Middle frontal gyrus (tissue), 1 donor: ENCODE measurements around the gene TBC1D21.

Source experiments
- DNase-seq: peaks from one replicate; pipeline ENCODE4 v3.0.0-alpha.2; 2015; ENCODE audit warnings: low spot score; ENCODE audit errors: extremely low spot score

Gene TBC1D21, protein sequence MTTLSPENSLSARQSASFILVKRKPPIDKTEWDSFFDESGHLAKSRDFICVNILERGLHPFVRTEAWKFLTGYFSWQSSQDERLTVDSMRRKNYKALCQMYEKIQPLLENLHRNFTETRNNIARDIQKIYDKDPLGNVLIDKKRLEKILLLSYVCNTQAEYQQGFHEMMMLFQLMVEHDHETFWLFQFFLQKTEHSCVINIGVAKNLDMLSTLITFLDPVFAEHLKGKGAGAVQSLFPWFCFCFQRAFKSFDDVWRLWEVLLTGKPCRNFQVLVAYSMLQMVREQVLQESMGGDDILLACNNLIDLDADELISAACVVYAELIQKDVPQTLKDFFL

DNA sequence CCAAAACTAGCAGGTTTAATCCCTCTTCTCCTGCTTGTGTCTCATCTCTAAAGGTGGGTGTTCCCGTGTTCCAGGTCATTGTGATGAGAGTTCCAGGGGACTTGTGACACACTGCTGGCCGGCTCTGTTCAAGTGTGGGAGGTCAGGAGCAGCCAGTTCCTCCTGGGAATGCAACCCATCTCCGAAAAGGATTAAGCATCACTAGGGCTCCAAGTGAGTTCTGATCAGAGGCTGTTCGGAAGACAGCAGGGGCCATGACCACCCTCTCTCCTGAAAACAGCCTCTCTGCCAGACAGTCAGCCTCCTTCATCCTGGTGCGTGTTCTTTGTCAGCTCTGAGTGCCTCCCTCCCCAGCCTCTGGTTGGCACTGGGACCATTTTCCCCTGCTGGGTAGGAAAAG lies at the start of gene TBC1D21:
Gene TBC1D21, plus strand, starts transcription at position 109 of the 400 bp plus-strand sequence. Its CDS starts 146 bp downstream, at position 255.
- no peak for DNase-seq

DNA sequence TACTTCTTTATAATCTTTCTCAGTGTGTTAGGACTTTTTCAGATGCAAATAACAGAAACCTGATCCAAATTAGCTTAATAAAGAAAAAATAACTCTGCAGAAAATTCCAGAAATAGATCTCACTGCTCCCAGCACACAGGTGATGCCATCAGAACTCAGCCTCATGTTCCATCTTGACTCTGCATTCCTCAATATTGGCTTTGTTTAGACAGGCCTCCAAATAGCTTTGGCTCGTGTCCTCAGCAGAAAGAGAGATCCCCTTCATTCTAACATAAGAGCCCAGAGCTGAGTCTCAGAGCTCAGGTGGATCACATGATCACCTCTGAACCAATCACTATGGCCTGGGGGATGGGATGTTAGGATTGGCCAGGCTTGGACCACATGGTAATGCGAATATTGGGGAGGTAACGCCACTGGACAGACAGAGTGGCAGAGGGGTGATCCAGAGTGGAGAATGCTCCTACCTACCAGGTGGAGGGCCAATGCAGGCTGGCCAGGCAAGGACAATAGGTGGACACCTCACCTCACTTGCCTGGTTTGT lies 46.6 kb upstream of the TBC1D21 start:
- DNase-seq: no peak

DNA sequence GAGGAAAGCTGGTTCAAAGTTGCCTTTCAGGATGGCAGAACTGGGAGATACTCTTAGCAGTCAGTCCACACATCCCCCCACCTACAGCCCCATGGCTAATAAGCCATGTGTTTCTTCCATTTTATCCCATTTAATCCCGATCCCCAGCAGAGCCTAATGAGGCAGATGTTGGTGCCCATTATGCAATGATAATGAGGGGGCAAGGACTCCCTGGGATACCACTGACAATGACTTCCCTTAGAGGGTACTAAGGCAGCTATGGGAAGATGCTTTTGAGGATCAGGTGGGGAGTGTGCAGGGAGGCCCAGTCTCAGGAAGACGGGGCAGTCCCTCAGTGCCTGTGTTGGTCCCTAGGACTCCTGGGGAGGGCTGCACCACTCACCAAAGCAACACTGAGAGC lies 43.8 kb upstream of the TBC1D21 start:
- DNase-seq: no peak

DNA sequence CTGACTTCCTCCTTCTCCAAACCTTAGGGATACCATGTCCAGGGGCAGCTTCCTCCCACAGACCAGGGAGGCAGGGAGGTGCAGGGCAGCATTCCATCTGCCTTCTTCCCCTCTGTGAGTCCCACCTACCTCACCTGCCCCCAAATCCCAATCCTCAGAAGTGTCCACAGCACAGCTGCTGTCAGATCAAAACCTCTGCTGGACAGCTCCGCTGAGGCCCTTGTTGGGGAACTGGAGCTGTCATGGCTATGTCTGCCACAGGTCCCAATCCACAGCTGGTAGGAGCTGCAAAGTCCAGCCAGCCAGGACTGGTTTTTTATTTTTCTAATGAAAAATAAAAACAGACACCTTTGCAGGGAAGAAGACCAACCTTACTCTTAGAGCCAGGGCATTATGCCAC lies 40.7 kb upstream of the TBC1D21 start:
- no peak for DNase-seq

DNA sequence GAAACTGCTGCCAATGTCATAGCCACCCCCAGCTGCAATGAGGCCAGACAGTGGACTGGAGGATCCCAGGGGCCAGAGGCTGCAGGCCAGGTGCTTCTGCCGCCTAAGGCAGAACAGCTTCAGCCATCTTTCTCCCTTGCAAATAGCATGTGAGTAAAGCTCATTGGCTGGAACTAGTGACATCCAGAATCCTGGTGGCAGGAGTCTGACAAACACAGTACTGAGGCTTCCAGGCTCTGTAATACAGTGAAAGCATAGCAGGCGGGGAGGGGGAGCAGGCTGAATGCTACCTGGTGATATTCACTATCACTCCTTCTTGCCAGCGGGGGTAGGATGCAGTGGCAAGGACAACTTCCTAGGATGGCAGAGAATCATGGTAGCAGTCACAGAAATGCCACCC lies 36.5 kb upstream of the TBC1D21 start:
- no peak for DNase-seq

DNA sequence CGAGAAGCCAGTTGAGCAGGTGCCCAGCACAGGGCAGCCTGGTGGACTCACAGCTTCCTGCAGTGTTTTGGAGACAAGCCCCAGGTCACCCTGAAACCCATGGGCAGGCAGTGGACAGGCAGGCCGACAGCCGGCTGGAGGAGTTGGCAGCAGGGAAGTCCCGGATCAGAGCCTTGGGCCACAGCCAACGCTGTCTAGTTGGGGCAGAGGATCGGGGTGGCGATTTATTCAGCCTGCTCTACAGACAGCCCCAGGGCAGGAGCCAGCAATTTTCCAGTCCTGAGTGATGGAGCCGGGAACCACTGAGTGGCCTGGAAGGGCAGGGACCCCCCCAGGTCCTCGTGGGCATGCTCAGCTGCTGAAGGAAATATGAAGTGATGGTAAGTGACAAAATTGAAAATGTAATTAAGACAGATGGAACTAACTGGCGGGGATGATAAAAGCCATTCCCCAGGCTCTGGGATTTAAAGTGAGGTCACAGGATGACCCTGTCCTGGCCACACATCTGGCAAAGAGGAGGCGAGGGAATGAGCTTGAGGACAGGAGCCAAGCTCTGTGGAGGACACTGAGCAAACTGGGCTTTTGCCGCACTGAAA lies 34.4 kb upstream of the TBC1D21 start:
- DNase-seq: no peak

DNA sequence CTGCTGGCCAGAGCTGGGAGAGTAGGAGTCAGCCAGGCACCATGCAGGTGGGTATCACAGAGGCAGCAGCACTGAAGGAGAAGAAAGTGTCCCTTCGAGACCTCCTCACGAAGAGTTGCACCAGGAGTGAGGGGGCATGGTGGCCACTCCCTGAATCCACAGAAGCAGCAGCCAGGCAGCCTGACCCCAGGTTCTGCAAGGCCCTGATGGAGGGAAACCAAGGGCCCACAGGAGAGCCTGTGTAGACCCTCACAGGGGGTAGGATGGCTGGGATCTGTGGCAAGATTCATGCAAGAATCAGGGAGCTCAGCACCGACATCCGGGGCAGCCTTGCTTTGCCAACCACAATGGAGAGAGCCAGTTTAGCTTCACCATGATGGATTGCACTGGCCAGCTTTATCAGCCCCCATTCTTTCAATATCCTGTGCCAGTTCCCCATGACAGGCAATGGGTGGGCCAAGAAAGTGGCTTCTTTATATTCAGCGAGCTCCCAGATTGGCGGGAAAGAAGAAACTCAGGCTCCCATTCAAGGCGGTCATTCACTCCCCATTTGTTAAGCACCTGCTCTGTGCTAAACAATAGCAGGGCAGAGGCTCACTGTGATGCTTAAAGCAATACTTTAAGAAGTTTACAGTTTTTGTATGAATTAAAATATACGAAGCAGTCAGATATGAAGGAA lies 33.5 kb upstream of the TBC1D21 start:
- DNase-seq: no peak

DNA sequence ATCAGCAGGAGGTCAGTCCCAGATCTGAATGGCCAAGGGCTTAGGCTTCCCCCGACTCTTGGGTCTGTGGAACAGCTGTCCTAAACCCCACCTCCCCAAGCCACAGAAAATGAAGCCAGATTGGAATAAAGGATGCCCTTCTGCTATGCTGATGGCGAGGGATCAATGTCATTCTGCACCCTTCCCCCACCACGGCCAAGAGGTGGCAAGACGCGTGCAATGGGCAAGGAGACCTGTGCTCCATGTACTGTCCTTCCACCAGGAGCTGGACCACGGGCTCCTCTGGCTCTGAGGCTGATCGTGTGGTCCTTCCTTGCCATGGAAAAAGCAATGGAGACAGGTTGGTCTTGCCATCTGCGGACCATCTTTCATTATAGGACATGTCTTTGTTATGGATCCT lies 32.6 kb upstream of the TBC1D21 start:
- no peak for DNase-seq

DNA sequence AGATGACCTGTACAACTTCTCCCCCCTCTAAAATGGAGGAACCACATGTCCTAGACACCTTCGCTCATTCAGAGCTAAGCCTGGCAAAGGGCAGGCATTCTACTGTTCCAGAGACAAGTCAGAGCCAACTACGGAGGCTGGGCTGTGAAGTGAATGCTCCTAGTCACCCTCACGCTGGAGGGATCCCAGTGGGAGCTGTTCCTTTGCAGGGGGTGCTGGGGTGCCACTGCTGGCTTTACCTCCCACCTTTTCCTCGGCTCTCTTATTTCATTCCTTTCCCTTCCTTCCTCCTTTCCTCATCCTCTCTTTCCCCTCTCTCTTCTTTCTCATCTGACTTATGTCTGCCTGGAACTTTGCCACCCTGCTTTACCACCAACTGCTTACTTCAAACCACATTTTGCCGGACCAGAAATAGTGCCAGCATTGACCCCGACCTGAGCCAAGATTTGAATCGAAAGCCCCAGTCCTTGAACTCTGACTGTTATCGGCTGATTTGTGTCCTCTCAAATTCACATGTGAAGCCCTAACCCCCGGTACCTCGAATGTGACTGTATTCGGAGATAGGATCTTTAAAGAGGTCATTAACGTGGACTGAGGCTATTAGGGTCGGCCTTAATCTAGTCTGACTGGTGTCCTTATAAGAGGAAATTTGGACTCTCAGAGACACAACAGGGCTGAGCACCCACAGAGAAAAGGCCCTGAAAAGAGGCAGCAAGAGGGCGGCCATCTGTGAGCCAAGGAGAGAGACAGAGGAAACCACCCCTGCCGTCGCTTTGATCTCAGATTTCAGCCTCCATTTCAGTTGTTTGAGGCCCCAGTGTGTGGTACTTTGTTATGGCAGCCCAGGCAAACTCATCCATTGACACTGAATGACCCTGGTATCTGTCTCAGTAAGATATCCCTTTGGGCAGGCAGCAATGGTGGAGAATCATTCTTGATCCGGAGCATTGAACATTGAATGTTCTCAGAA lies 31.3 kb upstream of the TBC1D21 start:
- DNase-seq: no peak

DNA sequence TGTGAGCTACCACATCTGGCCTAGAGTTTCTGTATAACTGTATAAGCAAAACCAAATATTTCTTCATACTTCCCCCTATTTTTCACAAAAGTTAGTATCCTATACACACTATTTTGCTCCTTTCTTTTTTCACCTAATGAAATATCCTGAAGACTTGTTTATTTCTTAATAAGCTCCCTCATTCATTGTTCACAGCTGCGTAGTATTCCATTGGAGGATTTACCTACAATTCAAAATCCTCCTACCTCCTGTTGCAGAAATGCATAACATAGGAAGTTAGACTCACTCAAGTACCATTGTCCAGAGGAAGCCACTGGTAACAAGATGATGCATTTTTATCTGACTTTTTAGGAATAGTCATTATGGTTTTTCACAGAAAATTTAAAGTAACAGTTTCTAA lies 29.6 kb upstream of the TBC1D21 start:
- no peak for DNase-seq

DNA sequence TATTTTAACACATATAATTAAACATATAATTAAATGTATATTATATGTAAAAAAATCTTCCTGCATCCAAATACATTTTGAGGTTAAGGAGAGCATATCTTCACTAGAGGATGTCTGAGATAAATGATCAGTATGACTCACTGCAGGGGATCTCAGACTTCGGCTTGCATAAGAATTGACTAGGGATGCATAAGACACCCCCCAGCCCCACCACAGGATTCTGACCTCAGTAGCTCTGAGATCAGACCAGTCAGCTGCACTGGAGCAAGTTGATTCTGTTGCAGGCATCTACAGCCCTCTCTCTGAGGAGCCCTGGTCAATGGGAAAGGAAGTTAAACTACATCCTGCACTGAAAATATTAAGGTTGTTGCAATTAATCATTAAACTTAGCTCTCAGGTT lies 29.0 kb upstream of the TBC1D21 start:
- DNase-seq: no peak

DNA sequence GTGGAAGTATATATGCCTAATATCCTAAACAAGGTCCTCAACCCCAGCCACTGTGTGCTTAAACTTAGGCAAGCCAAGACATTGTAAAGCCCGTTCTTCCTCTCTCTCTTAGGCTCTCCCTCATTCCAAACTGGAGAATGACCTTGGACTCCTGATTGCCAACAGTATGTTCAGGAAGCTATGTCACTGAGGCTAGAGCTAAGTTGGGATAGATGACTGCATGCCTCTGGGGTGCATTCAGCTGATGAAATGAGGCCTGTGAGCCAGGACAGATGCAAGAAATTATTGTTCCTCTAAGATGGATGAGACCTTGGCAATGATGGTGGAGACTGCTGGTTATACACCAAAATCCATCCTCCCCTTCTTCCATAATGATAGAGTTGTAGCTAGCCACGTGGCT lies 27.9 kb upstream of the TBC1D21 start:
- DNase-seq: no peak

DNA sequence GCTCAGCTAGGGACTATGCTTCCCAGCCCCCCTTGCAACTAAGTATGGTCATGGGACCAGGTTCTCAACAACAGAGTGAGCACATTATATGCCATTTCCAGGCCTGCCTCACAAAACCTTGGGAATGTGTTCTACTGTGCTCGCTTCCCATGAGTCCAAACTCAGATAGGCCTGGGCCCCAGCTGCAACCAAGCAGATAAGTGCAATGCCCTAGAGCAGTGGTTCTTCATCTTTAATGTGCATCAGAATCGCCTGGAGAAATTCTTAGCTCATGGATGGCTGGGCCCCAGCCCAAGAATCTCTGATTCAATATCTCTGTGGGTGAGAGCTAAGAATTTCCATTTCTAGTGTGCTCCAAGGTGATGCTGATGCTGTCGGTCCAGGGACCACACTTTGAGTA lies 27.5 kb upstream of the TBC1D21 start:
- no peak for DNase-seq

DNA sequence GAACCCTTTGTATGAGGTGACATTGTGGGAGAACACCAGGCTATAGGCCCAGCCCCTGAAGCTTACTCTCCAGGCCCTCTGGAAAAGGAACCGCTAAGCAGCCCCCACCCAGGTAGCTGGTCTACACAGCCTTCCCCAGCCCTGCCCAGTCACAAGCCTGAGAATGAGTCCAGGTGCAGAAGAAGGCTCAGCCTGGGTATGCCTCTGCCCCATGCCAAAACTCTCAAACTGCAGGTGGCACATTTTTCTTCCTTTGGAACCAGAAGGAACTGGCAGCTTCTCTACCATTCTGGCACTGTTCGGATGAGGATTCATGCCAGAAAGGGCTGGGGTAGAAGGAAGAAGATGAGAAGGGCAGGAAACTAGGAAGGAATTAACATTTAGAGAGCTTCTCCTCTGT lies 23.7 kb upstream of the TBC1D21 start:
- no peak for DNase-seq

DNA sequence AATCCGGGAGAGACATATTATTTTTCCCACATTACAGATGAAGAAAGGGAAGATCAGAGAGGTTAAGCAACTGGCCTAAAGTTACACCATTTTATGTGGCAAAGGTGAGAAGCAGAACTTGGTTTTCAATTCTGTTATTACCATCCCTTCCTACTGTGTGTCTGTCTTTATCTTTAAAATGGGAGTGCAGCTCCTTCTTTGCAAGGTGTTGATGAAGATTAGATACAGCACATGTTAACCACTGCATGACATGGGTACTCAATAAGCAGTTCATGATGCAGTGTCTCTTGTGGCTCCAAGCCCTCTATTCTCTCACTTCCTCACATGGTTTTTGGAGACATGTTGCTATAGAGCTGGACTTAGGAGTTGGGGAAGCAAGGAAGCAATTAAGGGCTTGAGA lies 23.1 kb upstream of the TBC1D21 start:
- no peak for DNase-seq

DNA sequence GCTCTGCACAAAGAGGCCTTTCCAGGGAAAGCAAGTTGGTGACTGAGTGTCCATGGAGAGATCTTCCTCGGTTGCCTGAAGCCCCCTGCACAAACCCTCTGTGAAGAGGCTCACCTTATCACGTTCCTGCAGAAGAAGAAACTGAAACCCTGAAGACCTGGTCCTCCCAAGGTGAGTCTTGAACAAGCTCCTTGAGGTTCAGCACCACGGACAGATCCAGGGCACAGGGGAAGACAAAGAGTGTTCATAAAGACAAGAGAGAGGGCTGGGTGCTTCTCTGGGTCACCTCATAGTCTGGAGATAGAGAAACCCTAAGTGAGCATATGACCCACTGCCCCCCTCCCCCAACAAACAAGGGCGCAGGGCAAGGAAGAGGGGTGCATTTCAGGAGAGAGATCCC lies 21.7 kb upstream of the TBC1D21 start:
- DNase-seq: no peak

DNA sequence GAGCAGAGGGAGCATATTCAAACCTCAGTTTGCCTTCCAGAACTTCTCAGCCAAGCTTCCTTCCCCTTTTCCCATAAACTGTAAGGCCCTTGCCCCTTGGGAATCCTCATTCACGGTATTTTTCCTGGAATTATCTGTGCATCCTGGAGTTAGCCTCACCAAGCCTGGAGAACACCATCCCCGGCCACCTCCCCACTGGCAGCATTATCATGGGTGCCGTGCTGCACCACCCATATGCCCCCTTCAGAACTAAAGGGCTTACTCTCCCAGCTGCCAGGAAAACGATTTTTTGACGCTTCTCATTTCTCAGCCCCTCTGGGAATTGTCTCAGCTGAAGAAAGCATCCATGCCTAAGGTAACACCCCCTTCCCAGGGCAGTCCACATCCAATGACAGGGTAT lies 20.9 kb upstream of the TBC1D21 start:
- no peak for DNase-seq

DNA sequence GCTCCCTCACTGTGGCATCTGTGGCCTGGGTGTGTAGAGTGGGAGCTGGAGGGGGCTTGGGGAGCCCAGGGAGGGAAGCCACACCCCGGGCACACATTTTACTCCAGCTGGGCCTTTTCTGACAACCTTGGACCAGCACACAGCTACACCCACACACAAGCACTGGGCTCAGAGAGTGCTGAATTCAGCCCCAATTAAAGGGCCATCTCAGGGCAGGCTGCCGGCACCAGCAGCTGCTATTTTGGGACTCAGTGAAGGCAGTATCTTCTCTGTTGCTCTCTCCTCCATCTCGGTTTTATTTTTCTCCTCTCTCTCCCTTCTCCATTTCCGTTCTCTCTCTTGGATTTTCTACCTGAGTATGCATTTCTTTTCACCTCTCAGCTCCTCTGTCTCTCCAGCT lies 19.1 kb upstream of the TBC1D21 start:
- DNase-seq: no peak

DNA sequence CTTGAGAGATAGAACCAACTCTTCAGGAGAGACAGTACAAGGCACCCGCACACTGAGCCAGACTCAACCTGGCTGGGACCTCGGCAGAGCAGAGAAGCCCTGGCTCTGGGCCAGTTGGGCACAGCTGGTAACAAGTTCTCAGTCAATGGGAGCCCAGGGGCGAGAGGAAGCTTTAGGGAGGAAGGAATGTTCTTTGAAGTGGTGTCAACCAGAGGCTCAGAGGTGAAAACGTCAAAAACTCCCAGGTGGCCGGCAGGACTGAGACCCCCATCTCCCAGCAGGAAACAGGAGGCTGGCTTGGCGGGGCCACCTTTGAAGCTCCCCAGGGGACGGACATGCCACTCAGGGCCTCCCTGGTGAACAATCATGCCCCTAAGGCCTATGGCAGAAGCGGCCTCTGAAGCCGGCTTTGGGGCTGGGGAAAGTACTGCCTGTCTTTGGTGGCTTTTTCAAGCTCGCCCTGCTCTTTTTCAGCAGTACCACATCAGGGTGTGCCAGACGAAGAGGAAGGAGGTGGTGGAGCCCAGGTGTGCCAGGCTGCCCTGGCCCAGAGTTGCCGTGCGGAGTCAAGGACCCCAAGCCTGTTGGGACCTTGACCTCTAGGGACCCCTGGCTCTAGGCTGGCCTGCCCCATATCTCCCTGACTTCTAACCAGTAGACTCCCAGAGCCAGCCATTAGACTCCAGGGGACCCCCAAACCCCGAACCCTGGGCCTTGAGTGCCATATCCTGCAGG lies 16.7 kb upstream of the TBC1D21 start:
- DNase-seq: no peak

DNA sequence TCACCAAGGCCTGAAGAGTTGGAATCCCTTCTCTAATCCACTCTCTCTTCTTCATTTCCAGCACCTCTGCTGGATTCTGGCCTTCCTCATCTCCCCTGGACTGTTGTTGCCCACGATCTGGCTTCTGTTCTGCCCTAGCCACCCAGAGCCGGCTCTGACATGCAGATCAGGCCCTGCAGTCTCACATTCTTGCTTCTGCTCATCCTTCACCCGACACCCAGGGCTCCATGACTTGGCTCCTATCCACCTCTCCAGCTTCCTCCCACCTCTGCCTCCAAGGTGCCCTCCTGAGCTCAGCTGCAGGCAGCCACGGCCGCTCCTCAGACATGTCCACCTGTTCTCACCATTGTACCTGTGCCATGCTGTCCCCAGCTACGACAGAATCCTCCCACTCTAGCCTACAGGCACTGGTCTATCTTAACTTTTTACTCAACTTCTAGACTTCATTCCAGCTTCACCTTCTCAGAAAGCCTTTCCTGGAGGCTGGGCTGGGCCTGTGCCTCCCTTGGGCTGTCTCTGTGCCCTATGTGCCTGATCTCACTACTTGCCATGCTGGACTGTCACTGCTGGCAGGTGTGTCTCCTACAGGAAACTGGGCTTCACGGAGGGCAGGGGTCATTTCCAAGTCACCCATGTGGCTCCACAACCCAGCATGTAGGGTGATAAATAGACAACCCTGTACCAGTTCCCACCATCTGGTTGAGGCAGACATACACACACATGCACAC lies 16.0 kb upstream of the TBC1D21 start:
- no peak for DNase-seq
